ENCODE measurements around the gene NFATC1.

DNA sequence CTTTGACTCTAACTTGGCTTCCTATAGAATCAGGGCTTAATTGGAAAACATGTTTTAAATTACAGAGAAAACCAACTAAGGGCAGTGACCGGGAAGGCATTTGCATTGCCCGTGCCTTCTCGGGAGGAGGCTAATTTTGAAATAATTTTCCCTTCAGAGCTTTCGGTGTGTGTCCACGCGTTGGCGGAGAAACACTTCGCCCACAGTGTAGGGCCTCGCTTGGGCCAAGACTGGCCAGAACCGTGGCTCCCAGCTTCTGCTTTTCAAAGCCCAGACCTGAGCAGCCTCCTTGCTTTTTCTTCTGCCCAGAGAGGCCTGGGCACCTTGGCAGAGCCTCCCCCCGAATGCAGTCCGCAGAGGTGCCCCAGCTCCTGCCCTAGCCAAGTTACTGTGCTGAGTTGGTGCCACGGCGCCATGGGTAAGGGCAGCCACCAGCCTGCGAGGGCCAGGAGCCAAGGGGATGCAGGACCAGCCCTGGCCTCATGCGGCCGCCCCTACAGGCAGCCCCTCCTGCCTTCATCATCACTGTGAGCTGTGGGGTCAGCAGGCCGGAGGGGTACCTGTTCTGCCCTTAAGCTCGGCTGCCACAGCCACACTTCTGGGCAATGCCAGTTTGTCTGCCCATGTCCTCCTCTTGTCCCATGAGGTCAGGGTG, 57.4 kb downstream of the NFATC1 start:
- TF ChIP-seq, protein P1, sequence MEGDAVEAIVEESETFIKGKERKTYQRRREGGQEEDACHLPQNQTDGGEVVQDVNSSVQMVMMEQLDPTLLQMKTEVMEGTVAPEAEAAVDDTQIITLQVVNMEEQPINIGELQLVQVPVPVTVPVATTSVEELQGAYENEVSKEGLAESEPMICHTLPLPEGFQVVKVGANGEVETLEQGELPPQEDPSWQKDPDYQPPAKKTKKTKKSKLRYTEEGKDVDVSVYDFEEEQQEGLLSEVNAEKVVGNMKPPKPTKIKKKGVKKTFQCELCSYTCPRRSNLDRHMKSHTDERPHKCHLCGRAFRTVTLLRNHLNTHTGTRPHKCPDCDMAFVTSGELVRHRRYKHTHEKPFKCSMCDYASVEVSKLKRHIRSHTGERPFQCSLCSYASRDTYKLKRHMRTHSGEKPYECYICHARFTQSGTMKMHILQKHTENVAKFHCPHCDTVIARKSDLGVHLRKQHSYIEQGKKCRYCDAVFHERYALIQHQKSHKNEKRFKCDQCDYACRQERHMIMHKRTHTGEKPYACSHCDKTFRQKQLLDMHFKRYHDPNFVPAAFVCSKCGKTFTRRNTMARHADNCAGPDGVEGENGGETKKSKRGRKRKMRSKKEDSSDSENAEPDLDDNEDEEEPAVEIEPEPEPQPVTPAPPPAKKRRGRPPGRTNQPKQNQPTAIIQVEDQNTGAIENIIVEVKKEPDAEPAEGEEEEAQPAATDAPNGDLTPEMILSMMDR (IDR thresholded peaks at IDR 0.05) = no peak
- no peak for TF ChIP-seq POLR2A (IDR thresholded peaks at IDR 0.05)
- no peak for TF ChIP-seq POLR2AphosphoS5 (IDR thresholded peaks at IDR 0.05)
